ENCODE measurements around the gene GALNTL6.

DNA sequence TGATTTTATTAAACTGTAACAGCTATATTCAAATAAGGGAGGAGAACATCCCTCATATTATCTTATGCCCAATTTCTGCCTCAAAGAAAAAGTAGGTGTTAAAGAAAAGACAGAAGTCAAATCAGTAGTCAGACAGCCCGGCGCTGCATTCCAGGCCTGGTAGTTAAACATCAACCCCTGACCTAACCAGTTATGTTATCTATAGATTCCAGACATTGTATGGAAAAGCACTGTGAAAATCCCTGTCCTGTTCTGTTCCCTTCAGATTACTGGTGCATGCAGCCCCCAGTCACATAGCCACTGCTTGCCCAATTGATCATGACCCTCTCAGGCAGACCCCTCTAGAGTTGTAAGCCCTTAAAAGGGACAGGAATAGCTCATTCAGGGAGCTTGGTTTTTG lies 1085.5 kb downstream of the GALNTL6 start:
- no peak for TF ChIP-seq POLR2AphosphoS5 (IDR thresholded peaks at IDR 0.05)
- TF ChIP-seq, protein P1, sequence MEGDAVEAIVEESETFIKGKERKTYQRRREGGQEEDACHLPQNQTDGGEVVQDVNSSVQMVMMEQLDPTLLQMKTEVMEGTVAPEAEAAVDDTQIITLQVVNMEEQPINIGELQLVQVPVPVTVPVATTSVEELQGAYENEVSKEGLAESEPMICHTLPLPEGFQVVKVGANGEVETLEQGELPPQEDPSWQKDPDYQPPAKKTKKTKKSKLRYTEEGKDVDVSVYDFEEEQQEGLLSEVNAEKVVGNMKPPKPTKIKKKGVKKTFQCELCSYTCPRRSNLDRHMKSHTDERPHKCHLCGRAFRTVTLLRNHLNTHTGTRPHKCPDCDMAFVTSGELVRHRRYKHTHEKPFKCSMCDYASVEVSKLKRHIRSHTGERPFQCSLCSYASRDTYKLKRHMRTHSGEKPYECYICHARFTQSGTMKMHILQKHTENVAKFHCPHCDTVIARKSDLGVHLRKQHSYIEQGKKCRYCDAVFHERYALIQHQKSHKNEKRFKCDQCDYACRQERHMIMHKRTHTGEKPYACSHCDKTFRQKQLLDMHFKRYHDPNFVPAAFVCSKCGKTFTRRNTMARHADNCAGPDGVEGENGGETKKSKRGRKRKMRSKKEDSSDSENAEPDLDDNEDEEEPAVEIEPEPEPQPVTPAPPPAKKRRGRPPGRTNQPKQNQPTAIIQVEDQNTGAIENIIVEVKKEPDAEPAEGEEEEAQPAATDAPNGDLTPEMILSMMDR (IDR thresholded peaks at IDR 0.05) = no peak

Data from stomach (tissue), 4 donors.